ENCODE data around the gene SLCO2A1. TPM values are rescaled to one million over a fixed set of nuclear protein-coding genes. Genes with fewer than 3 reads are reported as not detected.
A peak's percentile ranks its signal among the peaks of the same experiment; 100 is the strongest.

The SLCO2A1 gene
- total RNA-seq, 3 donors from 2014 or later, result 4.2 to 11.1 (median 7.5) TPM

GRCh38 chr3:133935843-133936769, 93.6 kb downstream of the SLCO2A1 start:
- H3K36me3 ChIP-seq, result no peaks in the 10 kb centered on the region
- no peaks in the 10 kb centered on the region for H3K27me3 ChIP-seq
- no peak for DNase-seq (ENCODE audit: low spot score in 2 of 2)
- peak overlapping the region; percentile 59 to 88 for H3K27ac ChIP-seq
- intact Hi-C loops (cut with DNase I; ENCODE audit: low total_unique reads), result loop anchor here (5.0 kb wide), 1 partner anchor 441 kb away; no protein-coding TSS in a partner anchor
- no peak overlapping the region for H3K4me3 ChIP-seq
- H3K9me3 ChIP-seq, result no peaks in the 10 kb centered on the region
- no peaks in the 10 kb centered on the region for H3K4me1 ChIP-seq
- TF ChIP-seq, protein P1, sequence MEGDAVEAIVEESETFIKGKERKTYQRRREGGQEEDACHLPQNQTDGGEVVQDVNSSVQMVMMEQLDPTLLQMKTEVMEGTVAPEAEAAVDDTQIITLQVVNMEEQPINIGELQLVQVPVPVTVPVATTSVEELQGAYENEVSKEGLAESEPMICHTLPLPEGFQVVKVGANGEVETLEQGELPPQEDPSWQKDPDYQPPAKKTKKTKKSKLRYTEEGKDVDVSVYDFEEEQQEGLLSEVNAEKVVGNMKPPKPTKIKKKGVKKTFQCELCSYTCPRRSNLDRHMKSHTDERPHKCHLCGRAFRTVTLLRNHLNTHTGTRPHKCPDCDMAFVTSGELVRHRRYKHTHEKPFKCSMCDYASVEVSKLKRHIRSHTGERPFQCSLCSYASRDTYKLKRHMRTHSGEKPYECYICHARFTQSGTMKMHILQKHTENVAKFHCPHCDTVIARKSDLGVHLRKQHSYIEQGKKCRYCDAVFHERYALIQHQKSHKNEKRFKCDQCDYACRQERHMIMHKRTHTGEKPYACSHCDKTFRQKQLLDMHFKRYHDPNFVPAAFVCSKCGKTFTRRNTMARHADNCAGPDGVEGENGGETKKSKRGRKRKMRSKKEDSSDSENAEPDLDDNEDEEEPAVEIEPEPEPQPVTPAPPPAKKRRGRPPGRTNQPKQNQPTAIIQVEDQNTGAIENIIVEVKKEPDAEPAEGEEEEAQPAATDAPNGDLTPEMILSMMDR (IDR thresholded peaks at IDR 0.05), result no peak
- TF ChIP-seq POLR2A (IDR thresholded peaks at IDR 0.05) (no peak), POLR2AphosphoS5 (IDR thresholded peaks at IDR 0.05) (no peak)

- intact Hi-C loops (cut with DNase I; ENCODE audit: low total_unique reads), result loop anchor here (5.0 kb wide), 1 partner anchor 442 kb away; no protein-coding TSS in a partner anchor
- Histone ChIP-seq H3K27ac (peak overlapping the region; percentile 59 to 88), H3K36me3 (no peaks in the 10 kb centered on the region), H3K27me3 (no peaks in the 10 kb centered on the region), H3K4me3 (no peak overlapping the region), H3K4me1 (no peaks in the 10 kb centered on the region), H3K9me3 (no peaks in the 10 kb centered on the region)
- no peak for DNase-seq (ENCODE audit: low spot score in 2 of 2)
- TF ChIP-seq POLR2AphosphoS5 (IDR thresholded peaks at IDR 0.05) (no peak), POLR2A (IDR thresholded peaks at IDR 0.05) (no peak)
- TF ChIP-seq, protein P1 (IDR thresholded peaks at IDR 0.05), result no peak
These were observed 94.5 kb downstream of the SLCO2A1 start for GRCh38 chr3:133934996-133935842.

GRCh38 chr3:133934073-133934970, 95.4 kb downstream of the SLCO2A1 start:
- DNase-seq (ENCODE audit: low spot score in 2 of 2), result no peak
- intact Hi-C loops (cut with DNase I; ENCODE audit: low total_unique reads), result no loop called here
- no peaks in the 10 kb centered on the region for H3K27me3 ChIP-seq
- H3K4me3 ChIP-seq, result no peak overlapping the region
- H3K9me3 ChIP-seq, result no peaks in the 10 kb centered on the region
- no peaks in the 10 kb centered on the region for H3K4me1 ChIP-seq
- peak overlapping the region in 1 of 2 donors; percentile 59 for H3K27ac ChIP-seq
- no peaks in the 10 kb centered on the region for H3K36me3 ChIP-seq
- TF ChIP-seq, protein P1 (IDR thresholded peaks at IDR 0.05), result no peak
- no peak for TF ChIP-seq POLR2AphosphoS5 (IDR thresholded peaks at IDR 0.05)
- no peak for TF ChIP-seq POLR2A (IDR thresholded peaks at IDR 0.05)

DNA sequence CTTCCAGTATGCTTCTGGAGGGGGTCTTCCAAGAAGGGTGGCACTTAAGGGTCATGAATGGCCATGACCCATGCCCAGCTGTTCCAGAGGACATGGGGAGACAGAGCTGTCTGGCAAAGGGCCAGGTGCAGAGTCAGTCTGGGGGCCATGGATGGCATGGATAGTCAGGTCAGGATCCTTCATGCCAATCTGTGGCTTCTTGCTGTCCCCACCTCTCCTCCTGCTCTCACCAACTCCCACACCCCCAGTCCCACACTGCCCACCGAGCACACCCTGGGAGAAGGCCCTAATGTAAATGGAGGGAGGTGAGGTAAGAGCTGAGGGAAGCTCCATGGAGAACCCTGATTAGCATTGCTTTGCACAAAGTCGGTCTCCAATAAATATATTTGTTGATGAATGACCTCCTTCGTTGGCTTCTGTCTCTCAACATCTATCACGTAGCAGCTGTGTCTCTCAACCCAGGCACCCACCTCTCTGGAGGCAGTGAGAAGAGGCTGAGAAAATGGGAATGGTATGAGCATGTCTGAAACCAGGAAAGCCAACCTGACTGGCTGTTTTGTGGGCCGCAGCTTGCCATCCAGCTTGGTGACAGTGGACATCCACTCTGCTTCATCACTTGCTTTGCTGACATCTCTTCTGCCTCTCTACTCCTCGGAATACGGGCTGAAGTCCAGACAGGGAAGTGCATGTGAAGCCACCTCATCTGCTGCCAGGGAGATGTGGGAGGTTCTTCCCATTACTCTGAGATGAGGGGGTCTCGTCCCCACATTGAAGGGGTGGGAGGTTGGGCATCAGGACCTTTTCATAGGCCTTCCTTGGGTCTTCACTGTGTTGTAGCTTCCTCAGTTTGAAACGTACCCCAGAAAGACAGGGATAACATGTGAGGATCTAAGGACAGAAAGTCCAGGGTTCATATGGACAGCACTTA, 96.4 kb downstream of the SLCO2A1 start:
- H3K27me3 ChIP-seq, result no peaks in the 10 kb centered on the region
- H3K4me3 ChIP-seq, result no peak overlapping the region
- no peaks in the 10 kb centered on the region for H3K9me3 ChIP-seq
- DNase-seq (ENCODE audit: low spot score in 2 of 2), result no peak
- TF ChIP-seq POLR2A (IDR thresholded peaks at IDR 0.05) (no peak), POLR2AphosphoS5 (IDR thresholded peaks at IDR 0.05) (no peak)
- TF ChIP-seq, protein P1 (IDR thresholded peaks at IDR 0.05), result no peak
- intact Hi-C loops (cut with DNase I; ENCODE audit: low total_unique reads), result no loop called here
- H3K4me1 ChIP-seq, result no peaks in the 10 kb centered on the region
- no peaks in the 10 kb centered on the region for H3K36me3 ChIP-seq
- H3K27ac ChIP-seq, result no peak overlapping the region

All from breast epithelium (tissue), 4 donors.